ENCODE results near the gene IFI27L1. TPM values are rescaled to one million over a fixed set of nuclear protein-coding genes. Genes with fewer than 3 reads are reported as not detected.
A peak's percentile ranks its signal among the peaks of the same experiment; 100 is the strongest.

IFI27L1 gene
- polyA plus RNA-seq, 1 donor from 2014 or later = 9.1 TPM

GRCh38 chr14:94081386-94081820 lies 293 bp downstream of the IFI27L1 start:
- H3K27me3 Mint-ChIP-seq = no peaks in the 10 kb centered on the region
- peaks cover 0 to 2% (median 0%) of the 10 kb centered on the region in 3 donors for H3K9me3 Mint-ChIP-seq
- peak overlapping the region; percentile 88 to 100 (median 98) for H3K27ac Mint-ChIP-seq
- H3K36me3 Mint-ChIP-seq = peaks cover 12% of the 10 kb centered on the region
- H3K4me3 Mint-ChIP-seq = peak overlapping the region; percentile 98 to 99 (median 99)
- peaks cover 31 to 36% (median 31%) of the 10 kb centered on the region in 3 donors for H3K4me1 Mint-ChIP-seq

GRCh38 chr14:94087891-94088290 lies 6.8 kb downstream of the IFI27L1 start:
- H3K27me3 Mint-ChIP-seq = no peaks in the 10 kb centered on the region
- H3K9me3 Mint-ChIP-seq = peaks cover 0 to 2% (median 0%) of the 10 kb centered on the region in 3 donors
- H3K27ac Mint-ChIP-seq = no peak overlapping the region
- H3K4me1 Mint-ChIP-seq = no peaks in the 10 kb centered on the region
- H3K36me3 Mint-ChIP-seq = no peaks in the 10 kb centered on the region
- H3K4me3 Mint-ChIP-seq = no peak overlapping the region

GRCh38 chr14:94088516-94088915 lies 7.4 kb downstream of the IFI27L1 start:
- H3K27ac Mint-ChIP-seq = no peak overlapping the region
- H3K9me3 Mint-ChIP-seq = peaks cover 0 to 2% (median 0%) of the 10 kb centered on the region in 3 donors
- H3K27me3 Mint-ChIP-seq = no peaks in the 10 kb centered on the region
- H3K36me3 Mint-ChIP-seq = no peaks in the 10 kb centered on the region
- no peak overlapping the region for H3K4me3 Mint-ChIP-seq
- H3K4me1 Mint-ChIP-seq = no peaks in the 10 kb centered on the region

DNA sequence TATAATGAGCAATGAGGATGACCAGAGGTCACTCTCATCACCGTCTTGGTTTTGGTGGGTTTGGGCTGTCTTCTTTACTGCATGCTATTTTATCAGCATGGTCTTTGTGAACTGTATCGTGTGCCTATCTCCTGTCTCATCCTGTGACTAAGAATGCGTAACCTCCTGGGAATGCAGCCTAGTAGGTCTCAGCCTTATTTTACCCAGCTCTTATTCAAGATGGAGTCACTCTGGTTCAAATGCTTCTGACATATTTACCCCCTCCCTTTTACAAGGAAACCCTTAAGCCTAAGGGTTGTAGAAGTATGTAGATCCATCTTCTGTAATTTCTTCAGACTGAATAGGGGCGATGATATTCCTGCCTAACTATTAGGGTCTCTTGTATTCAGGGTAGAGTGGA lies 8.4 kb downstream of the IFI27L1 start:
- no peaks in the 10 kb centered on the region for H3K4me1 Mint-ChIP-seq

GRCh38 chr14:94093418-94093817 lies 12.3 kb downstream of the IFI27L1 start:
- Mint-ChIP-seq H3K9me3 (no peaks in the 10 kb centered on the region), H3K27me3 (no peaks in the 10 kb centered on the region), H3K27ac (no peak overlapping the region), H3K4me3 (no peak overlapping the region), H3K36me3 (peaks cover 4% of the 10 kb centered on the region), H3K4me1 (no peaks in the 10 kb centered on the region)

More for the DNA sequence above, 8.4 kb downstream of the IFI27L1 start:
- Mint-ChIP-seq H3K27ac (no peak overlapping the region), H3K36me3 (peaks cover 2% of the 10 kb centered on the region), H3K27me3 (no peaks in the 10 kb centered on the region), H3K4me3 (no peak overlapping the region), H3K9me3 (peaks cover 0 to 2% (median 0%) of the 10 kb centered on the region in 3 donors)

- H3K9me3 Mint-ChIP-seq = no peaks in the 10 kb centered on the region
- no peaks in the 10 kb centered on the region for H3K4me1 Mint-ChIP-seq
- peaks cover 6% of the 10 kb centered on the region for H3K36me3 Mint-ChIP-seq
- H3K27ac Mint-ChIP-seq = no peak overlapping the region
- no peak overlapping the region for H3K4me3 Mint-ChIP-seq
- no peaks in the 10 kb centered on the region for H3K27me3 Mint-ChIP-seq
Observed at GRCh38 chr14:94097091-94097490, 16.0 kb downstream of the IFI27L1 start.

DNA sequence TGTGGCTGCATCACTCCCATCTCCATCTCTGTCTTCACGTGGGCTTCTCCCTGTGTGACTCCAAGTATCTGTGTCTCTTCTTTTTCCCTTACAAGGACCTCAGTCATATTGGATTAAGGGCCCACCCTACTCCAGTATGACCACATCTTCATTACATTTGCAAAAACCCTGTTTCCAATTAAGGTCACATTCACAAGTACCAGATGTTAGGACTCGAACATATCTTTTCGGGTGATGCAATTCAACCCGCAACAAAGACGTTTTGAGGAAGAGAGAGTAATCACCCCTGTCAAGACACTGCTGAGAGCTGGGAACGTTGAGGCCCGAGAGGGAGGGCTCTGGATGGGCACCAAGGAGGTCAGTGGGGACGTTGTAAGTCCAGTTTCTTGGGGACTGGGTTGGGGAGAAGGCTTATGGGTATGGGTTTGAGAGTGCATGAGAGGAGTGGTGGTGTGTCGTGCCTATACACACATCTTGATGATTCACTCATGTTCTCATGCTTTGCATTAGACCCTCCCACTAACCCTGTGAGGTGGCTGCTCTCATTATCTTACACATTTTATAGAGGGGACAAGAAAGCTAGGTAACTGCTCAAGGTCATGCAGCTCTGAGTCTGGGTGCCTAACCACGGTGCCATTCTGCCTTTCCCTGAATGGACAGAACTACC lies 17.3 kb downstream of the IFI27L1 start:
- H3K9me3 Mint-ChIP-seq = no peaks in the 10 kb centered on the region
- H3K27ac Mint-ChIP-seq = no peak overlapping the region
- H3K4me3 Mint-ChIP-seq = no peak overlapping the region

GRCh38 chr14:94099006-94099405 lies 17.9 kb downstream of the IFI27L1 start:
- Mint-ChIP-seq H3K36me3 (peaks cover 5% of the 10 kb centered on the region), H3K4me3 (peak overlapping the region in 1 of 4 donors; percentile 29), H3K9me3 (no peaks in the 10 kb centered on the region), H3K4me1 (no peaks in the 10 kb centered on the region), H3K27me3 (no peaks in the 10 kb centered on the region), H3K27ac (no peak overlapping the region)

More for the DNA sequence above, 17.3 kb downstream of the IFI27L1 start:
- Mint-ChIP-seq H3K36me3 (peaks cover 6% of the 10 kb centered on the region), H3K27me3 (no peaks in the 10 kb centered on the region), H3K4me1 (no peaks in the 10 kb centered on the region)

DNA sequence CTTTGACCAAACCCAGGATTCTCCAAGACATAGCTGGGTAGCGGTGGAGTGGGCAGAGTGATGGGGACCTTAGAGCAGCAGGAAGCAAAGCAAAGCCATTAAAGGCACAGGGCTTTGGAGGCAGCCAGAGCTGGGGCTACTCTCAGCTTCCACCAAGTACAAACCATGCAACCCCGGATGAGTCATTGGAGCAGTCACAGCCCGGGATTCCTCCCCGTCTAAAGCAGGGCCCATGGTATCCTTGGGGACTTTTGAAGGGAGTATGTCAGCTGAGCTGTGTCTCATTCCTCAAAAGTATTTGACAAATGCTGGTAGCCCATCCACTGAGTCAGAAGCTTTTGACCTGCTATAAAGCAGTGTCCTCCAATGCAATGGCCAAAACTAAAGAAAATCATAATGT lies 19.7 kb downstream of the IFI27L1 start:
- Mint-ChIP-seq H3K9me3 (no peaks in the 10 kb centered on the region), H3K4me3 (no peak overlapping the region), H3K36me3 (peaks cover 5% of the 10 kb centered on the region), H3K27me3 (no peaks in the 10 kb centered on the region), H3K4me1 (no peaks in the 10 kb centered on the region), H3K27ac (no peak overlapping the region)

DNA sequence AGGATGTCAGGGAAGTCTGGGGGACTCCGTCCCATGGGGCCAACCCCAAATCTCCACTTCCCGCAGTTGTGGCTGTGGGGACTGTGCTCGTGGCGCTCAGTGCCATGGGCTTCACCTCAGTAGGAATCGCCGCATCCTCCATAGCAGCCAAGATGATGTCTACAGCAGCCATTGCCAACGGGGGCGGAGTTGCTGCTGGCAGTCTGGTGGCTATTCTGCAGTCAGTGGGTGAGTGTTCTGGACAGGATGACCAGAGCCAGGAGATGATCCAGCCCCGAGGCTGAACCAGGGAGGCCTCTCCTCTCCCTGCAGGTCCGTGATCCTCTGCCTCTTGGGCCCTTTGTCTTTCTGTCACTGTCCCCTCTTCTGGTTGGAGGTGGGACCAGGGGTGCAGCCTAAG lies 20.6 kb downstream of the IFI27L1 start:
- Mint-ChIP-seq H3K4me3 (no peak overlapping the region), H3K9me3 (no peaks in the 10 kb centered on the region), H3K4me1 (no peaks in the 10 kb centered on the region), H3K36me3 (peaks cover 5% of the 10 kb centered on the region), H3K27me3 (no peaks in the 10 kb centered on the region), H3K27ac (no peak overlapping the region)

DNA sequence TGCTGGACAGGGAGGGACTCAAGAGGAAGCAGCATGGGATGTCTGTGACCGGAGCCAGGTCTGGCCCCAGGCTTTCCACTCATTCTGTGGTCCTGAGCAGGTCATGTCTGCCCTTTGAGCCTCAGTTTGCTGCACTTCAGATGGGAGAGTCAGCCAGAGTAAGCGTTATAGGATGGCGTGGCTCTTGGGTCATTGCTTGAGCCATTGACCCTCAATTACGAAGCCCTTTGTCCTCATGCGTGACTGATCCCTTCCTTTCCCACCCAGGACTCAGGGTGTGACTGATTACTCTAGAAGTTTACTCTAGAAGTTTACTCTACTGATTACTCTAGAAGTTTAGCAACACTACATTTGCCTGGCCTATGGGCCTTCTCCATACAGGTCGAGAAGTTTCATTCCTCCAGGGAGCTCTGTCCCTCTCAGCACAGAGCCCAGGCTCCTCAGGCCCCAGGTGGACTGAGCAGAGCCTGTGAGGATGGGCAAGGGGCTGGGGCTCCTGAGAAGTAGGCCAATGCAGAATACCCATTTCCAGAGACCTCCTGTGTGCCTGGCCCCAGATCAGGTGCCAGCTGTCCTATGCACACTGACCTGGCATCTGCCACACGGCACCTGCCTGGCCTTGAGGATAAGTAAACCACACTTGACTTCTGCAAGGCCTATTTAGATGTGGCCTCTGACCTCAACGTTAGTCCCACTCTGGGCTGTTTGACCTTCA lies 21.8 kb downstream of the IFI27L1 start:
- H3K27me3 Mint-ChIP-seq = no peaks in the 10 kb centered on the region
- H3K9me3 Mint-ChIP-seq = no peaks in the 10 kb centered on the region
- H3K27ac Mint-ChIP-seq = no peak overlapping the region
- H3K36me3 Mint-ChIP-seq = peaks cover 3% of the 10 kb centered on the region
- H3K4me3 Mint-ChIP-seq = no peak overlapping the region
- H3K4me1 Mint-ChIP-seq = no peaks in the 10 kb centered on the region

DNA sequence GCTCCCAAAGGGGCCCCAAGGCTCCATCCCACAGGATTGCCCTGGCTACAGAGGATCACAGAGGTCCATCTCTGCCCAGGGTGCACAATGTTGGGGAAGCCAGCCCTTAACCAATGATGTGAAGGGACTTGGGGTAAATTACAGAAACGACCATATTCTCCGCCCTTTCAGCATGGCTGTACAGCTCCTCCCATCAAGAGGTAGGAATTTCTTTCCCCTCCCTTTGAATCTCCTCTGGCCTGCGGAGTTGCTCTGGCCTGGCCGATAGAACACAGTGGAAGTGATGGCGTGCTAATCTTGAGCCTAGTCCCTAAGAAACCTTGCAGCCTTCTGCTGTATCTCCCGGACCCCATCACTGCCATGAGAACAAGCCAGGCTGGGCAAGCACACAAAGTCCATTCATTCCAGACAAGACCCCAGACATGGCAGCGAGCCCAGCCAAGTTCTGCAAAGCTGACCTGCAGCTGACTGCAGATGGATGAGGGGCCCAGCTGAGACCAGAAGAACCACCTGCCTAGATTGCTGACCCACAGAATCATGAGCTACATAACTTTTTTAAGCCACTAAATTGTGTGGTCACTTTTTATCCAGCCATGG lies 22.5 kb downstream of the IFI27L1 start:
- H3K4me1 Mint-ChIP-seq = no peaks in the 10 kb centered on the region
- H3K4me3 Mint-ChIP-seq = no peak overlapping the region
- no peaks in the 10 kb centered on the region for H3K9me3 Mint-ChIP-seq
- H3K36me3 Mint-ChIP-seq = peaks cover 3% of the 10 kb centered on the region
- H3K27me3 Mint-ChIP-seq = no peaks in the 10 kb centered on the region
- no peak overlapping the region for H3K27ac Mint-ChIP-seq

GRCh38 chr14:94104731-94105130 lies 23.6 kb downstream of the IFI27L1 start:
- Mint-ChIP-seq H3K27ac (no peak overlapping the region), H3K4me3 (no peak overlapping the region), H3K36me3 (peaks cover 3% of the 10 kb centered on the region), H3K4me1 (no peaks in the 10 kb centered on the region), H3K27me3 (no peaks in the 10 kb centered on the region), H3K9me3 (no peaks in the 10 kb centered on the region)

GRCh38 chr14:94109915-94110250 lies 28.8 kb downstream of the IFI27L1 start:
- Mint-ChIP-seq H3K9me3 (no peaks in the 10 kb centered on the region), H3K4me1 (no peaks in the 10 kb centered on the region), H3K27me3 (peaks cover 2% of the 10 kb centered on the region), H3K27ac (no peak overlapping the region), H3K4me3 (no peak overlapping the region), H3K36me3 (no peaks in the 10 kb centered on the region)

- no peaks in the 10 kb centered on the region for H3K36me3 Mint-ChIP-seq
- no peaks in the 10 kb centered on the region for H3K9me3 Mint-ChIP-seq
- peaks cover 4% of the 10 kb centered on the region for H3K27me3 Mint-ChIP-seq
- no peak within 1 kb of the TSS for H3K4me3 Mint-ChIP-seq
- no peak within 1 kb of the TSS for H3K27ac Mint-ChIP-seq
- no peaks in the 10 kb centered on the region for H3K4me1 Mint-ChIP-seq
Observed at GRCh38 chr14:94110552-94111181, 29.6 kb downstream of the IFI27L1 start, which contains the start of gene IFI27. IFI27 (plus strand) TSS chr14:94110736.
